Left ventricle myocardium inferior (tissue), 1 donor: ENCODE results near the gene CUBN. TPM values are rescaled to one million over a fixed set of nuclear protein-coding genes. Genes with fewer than 3 reads are reported as not detected.

Experiments
- DNase-seq: peaks from one replicate; pipeline ENCODE4 v3.0.0-alpha.2; 2020
- H3K27ac ChIP-seq: fragments of 200-600 bp; replicated peaks from 2 replicates; pipeline ENCODE4 v1.8.0; 2021
- H3K27me3 ChIP-seq: fragments of 200-600 bp; 2 replicates; pipeline ENCODE4 v1.8.0; 2021; ENCODE audit warnings: low read depth
- H3K36me3 ChIP-seq: fragments of 200-600 bp; 2 replicates; pipeline ENCODE4 v1.8.0; 2021
- H3K4me1 ChIP-seq: fragments of 200-600 bp; 2 replicates; pipeline ENCODE4 v1.8.0; 2021
- H3K4me3 ChIP-seq: fragments of 200-600 bp; 2 replicates; pipeline ENCODE4 v1.8.0; 2021; ENCODE audit warnings: mild to moderate bottlenecking, moderate library complexity
- H3K9me3 ChIP-seq: fragments of 200-600 bp; replicated peaks from 2 replicates; pipeline ENCODE4 v1.8.0; 2021
- intact Hi-C: fragments of 100-400 bp; cut with micrococcal nuclease; formaldehyde crosslinking; loops from one replicate; pipeline ENCODE4 v1.11.0; 2022
- total RNA-seq: library from RNA; stranded (reverse); fragmentation: NEBNext Ultra II Directional; extraction: Animal tissue kit (Norgen Biotek cat#: 25700); gene quantifications from one replicate; pipeline ENCODE4 v1.2.1, GENCODE V29; 2021
- TF ChIP-seq, protein P1 (sequence below): fragments of 200-600 bp; IDR thresholded peaks from 2 replicates; pipeline ENCODE4 v1.8.0; 2021; ENCODE audit warnings: antibody characterized with exemption, mild to moderate bottlenecking, borderline replicate concordance
- donor health status: DM: no; HTN: yes; CAD: no; lungs with severe emphysema.

CUBN gene
- total RNA-seq, 1 donor from 2014 or later = 0.44 TPM

- Histone ChIP-seq H3K36me3 (no peaks in the 10 kb centered on the region), H3K27me3 (no peaks in the 10 kb centered on the region), H3K9me3 (peaks cover 10% of the 10 kb centered on the region), H3K27ac (no peak overlapping the region), H3K4me3 (no peak overlapping the region), H3K4me1 (no peaks in the 10 kb centered on the region)
- intact Hi-C loops = no loop called here
- TF ChIP-seq, protein P1, sequence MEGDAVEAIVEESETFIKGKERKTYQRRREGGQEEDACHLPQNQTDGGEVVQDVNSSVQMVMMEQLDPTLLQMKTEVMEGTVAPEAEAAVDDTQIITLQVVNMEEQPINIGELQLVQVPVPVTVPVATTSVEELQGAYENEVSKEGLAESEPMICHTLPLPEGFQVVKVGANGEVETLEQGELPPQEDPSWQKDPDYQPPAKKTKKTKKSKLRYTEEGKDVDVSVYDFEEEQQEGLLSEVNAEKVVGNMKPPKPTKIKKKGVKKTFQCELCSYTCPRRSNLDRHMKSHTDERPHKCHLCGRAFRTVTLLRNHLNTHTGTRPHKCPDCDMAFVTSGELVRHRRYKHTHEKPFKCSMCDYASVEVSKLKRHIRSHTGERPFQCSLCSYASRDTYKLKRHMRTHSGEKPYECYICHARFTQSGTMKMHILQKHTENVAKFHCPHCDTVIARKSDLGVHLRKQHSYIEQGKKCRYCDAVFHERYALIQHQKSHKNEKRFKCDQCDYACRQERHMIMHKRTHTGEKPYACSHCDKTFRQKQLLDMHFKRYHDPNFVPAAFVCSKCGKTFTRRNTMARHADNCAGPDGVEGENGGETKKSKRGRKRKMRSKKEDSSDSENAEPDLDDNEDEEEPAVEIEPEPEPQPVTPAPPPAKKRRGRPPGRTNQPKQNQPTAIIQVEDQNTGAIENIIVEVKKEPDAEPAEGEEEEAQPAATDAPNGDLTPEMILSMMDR = no peak
- DNase-seq = no peak
Measured at GRCh38 chr10:17049195-17049594, 80.4 kb downstream of the CUBN start.

DNA sequence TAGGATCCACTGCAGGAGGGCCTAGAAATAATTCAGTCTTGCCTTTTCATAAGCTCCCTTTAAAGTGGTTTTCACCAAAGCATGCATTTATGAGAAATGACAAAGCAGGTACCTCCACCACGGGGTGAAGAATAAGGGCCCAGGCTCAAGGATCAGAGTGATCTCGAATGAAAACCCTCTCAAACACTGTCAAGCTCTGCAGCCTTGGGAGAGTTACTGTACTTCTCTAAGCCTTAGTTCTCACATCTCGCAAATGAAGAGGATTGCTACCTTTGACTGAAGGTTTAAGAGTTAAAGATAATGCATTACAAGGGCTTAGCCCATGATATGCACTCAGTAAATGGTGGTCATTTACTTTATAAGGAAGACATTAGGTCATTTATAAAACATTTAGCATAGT, 81.7 kb downstream of the CUBN start:
- Histone ChIP-seq H3K27me3 (no peaks in the 10 kb centered on the region), H3K36me3 (no peaks in the 10 kb centered on the region), H3K9me3 (peaks cover 10% of the 10 kb centered on the region), H3K27ac (no peak overlapping the region), H3K4me3 (no peak overlapping the region), H3K4me1 (no peaks in the 10 kb centered on the region)
- TF ChIP-seq, protein P1 = no peak
- intact Hi-C loops = no loop called here
- no peak for DNase-seq

GRCh38 chr10:17046989-17047388, 82.6 kb downstream of the CUBN start:
- Histone ChIP-seq H3K9me3 (peaks cover 9% of the 10 kb centered on the region), H3K4me3 (no peak overlapping the region), H3K27me3 (no peaks in the 10 kb centered on the region), H3K27ac (no peak overlapping the region), H3K36me3 (no peaks in the 10 kb centered on the region), H3K4me1 (no peaks in the 10 kb centered on the region)
- no peak for DNase-seq
- intact Hi-C loops = no loop called here
- TF ChIP-seq, protein P1 = no peak

- no peak overlapping the region for H3K4me3 ChIP-seq
- H3K27ac ChIP-seq = no peak overlapping the region
- no peaks in the 10 kb centered on the region for H3K4me1 ChIP-seq
- H3K36me3 ChIP-seq = no peaks in the 10 kb centered on the region
- DNase-seq = no peak
- intact Hi-C loops = no loop called here
- TF ChIP-seq, protein P1 = no peak
- no peaks in the 10 kb centered on the region for H3K27me3 ChIP-seq
- H3K9me3 ChIP-seq = no peaks in the 10 kb centered on the region
Measured at GRCh38 chr10:17043586-17043985, 86.0 kb downstream of the CUBN start.

DNA sequence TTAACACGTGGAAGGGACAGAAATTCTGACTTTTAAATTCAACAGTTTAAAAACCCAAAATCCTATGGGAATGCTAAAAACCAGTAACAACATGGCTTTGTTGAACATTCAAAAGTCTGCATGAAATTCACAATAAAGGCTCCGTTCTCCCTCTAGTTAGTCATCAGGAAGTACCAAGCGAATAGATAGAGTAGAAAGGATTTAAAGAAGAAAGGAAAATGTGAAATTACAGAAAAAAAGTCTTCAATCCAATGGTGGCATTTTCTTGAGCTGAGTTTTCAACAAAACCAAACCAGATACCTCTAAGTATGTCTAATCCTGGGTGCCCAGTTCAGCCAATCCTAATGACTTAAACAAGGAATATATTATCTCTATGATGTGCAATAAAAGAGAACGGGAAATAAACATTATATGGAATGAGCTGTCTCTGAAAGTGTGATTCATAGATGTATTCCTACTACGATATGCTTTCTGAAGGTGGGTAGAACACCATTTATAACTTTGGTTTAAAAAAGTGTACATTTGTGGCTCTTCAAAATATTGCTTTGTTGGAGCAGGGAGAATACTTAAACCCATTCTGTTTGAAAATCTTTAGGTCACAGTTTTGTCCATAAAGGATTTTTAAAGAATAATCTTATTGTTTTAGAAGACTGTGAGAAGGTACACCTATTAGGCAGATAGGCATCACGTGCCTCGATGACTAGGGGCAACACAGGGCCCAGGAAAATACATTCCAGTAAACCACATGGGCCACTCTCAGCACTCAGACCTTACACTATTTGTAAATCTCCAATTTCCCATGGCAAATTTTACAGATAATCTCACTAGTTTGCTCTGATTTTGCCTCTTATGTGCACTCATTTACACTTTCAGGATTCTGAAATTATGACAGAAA, 87.7 kb downstream of the CUBN start:
- Histone ChIP-seq H3K27me3 (no peaks in the 10 kb centered on the region), H3K4me3 (no peak overlapping the region), H3K36me3 (no peaks in the 10 kb centered on the region), H3K4me1 (no peaks in the 10 kb centered on the region), H3K9me3 (no peaks in the 10 kb centered on the region), H3K27ac (no peak overlapping the region)
- TF ChIP-seq, protein P1 = no peak
- DNase-seq = no peak
- intact Hi-C loops = no loop called here
